GM21381 (cell line): ENCODE measurements around the gene BICDL2.

Experiments
- ATAC-seq: cut with Tn5 transposase; IDR thresholded peaks from one replicate; pipeline ENCODE4 v1.9.1; 2021; ENCODE audit warnings: mild to moderate bottlenecking, moderate library complexity; ENCODE audit not compliant: unreplicated experiment

Gene BICDL2

GRCh38 chr16:3012828-3013420, 23.8 kb downstream of the BICDL2 start, which contains the start of gene CLDN9:
Gene CLDN9, plus strand, starts transcription at chr16:3012923. Its CDS starts 440 bp downstream, at chr16:3013363.
- ATAC-seq, result no peak

DNA sequence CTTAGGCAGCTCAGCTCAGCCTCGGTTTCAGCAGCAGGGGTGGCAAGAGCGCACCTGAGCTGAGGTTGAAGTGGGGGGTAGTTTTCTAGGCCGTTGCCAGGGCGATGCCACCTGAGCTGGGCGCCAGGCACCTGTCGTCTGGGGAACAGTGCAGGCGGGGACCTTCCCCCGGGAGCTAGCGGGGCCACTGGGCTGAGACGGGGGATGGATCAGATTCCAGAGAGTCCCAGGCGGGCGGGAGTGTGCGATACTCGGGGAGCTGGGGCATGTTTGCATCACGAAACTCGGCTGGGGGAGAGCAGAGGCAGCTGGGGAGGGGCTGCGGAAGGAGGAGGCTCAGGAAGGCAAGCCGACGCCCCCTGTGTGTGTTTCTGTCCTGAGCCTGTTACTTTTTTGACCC, 24.5 kb downstream of the BICDL2 start:
- no peak for ATAC-seq

DNA sequence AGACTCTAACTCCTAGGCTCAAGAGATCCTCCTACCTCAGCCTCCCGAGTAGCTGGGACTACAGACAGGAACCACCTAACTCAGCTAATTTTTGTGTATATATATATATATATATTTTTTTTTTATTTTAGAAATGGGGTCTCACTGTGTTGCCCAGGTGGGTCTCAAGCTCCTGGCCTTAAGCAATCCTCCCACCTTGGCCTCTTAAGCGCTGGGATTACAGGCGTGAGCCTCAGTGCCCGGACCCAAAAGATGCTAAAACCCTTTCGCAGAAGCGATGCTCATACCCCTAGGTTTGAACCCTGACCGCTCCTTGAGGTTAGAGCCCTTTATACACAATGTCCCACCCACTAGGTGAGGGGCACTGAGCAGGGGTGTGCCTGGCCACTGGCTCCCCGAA, 26.2 kb downstream of the BICDL2 start:
- no peak for ATAC-seq

DNA sequence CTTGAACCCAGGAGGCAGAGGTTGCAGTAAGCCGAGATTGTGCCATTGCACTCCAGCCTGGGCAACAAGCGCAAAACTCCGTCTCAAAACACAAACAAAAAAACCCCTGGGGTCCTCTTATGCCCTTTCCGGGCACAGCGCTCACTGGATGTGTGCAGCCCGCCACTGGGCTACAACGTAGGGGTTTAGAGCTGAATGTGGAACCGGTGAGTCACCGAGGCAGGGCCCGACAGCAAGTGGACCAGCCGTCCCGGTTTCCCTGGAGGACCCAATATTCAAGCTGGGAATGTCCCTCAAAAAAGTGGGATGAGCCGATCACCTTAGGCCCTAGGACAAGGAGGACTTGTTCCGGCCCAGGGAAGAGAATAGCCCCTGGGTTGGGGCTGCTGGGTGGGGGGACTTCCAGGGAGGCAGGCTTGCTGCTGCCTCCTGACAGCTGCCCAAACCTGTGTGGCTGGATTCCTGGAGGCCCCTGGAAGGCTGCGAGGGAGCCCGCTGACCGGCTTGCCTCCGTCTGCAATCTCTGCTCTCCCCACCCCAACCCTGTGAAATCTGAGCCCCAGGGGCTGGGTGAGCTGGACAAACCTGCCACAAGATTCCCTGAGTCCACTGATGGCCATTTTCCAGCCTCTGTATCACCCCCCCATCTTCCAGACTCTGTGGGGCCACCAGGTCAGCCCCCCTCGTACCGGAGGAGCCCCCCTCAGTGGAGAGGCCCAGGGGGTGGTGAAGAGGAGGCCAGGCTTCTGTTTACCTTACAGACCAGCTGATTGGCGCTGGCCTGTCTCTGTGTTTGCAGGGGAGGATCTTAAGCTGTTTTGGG, 27.0 kb downstream of the BICDL2 start:
- ATAC-seq, result no peak

DNA sequence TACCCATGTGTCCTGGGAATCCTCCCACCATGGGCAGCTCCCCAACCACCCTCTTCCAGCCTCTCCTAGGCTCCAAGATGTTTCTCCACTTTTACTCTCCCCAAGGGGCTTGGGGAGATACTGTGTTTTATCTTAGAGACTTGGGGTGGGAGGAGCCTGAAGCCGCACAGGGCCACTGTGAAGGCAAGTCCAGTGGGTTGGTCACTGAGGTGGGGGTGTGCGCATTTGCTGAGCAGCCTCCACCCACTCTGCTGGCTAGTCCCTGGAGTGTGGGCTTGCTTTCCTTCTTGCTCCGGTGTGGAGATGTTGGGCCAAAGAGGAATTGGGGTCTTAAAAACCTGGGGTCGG, 28.1 kb downstream of the BICDL2 start:
- ATAC-seq, result no peak

DNA sequence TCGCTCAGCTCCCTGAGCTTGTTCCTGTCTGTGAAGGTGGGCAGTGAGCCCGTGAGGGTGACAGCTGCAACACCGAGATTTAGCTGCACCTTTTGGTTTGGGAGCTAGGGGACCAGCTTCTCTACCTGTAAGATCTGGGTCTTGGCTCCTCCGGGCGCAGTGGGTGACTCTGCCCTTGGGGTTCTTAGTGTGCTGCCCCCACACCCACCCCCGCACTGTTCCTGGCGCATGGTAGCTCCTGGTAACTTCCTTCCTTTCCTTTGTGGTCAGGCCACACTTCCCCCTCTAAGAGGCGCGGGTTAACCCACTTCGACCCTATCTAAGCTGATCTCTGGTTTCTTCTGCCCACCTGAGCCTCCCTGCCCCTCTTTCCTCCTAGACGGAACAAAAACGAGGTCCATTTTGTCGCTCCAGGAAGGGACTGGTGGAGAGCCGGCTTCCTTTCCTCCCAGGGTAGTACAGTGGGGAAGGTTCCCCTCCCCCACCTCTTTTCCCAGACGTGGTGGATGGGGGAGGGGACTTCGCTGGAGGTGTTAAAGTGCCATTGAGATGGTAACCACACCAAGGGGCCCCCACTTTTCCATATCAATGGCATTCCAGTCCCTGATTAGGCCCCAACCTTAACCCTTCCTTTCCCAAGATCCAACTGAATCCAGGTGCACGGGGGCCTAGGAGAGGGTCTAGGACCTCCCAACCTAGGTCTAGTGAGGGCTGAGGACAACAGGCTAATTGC, 28.6 kb downstream of the BICDL2 start:
- ATAC-seq, result no peak

GRCh38 chr16:3007059-3007956, 29.4 kb downstream of the BICDL2 start:
- ATAC-seq, result no peak

DNA sequence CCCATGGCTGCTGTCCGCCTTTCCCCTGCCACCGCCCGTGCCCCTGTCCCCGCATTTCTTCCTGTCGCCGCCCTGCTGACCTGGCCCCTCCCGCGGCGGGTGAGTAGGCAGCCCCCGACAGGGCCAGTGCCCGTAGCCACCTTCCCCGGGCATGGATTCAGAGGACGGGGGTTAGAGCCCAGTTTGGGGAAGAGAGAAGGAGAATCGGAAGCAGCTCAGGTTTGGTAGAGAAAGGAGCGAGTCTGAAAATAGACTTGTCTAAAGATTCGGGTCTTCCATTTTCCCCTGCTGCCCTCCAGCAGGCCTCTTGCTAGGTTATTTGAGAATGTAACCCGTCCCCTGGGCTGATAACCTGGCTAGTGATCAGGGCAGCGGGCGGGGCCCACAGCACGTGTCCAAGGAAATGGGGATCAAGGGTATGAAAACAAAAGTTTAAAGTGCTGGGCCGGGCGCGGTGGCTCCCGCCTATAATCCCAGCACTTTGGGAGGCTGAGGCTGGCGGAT, 31.9 kb downstream of the BICDL2 start:
- no peak for ATAC-seq

GRCh38 chr16:3004319-3004718, 32.4 kb downstream of the BICDL2 start:
- ATAC-seq, result no peak

DNA sequence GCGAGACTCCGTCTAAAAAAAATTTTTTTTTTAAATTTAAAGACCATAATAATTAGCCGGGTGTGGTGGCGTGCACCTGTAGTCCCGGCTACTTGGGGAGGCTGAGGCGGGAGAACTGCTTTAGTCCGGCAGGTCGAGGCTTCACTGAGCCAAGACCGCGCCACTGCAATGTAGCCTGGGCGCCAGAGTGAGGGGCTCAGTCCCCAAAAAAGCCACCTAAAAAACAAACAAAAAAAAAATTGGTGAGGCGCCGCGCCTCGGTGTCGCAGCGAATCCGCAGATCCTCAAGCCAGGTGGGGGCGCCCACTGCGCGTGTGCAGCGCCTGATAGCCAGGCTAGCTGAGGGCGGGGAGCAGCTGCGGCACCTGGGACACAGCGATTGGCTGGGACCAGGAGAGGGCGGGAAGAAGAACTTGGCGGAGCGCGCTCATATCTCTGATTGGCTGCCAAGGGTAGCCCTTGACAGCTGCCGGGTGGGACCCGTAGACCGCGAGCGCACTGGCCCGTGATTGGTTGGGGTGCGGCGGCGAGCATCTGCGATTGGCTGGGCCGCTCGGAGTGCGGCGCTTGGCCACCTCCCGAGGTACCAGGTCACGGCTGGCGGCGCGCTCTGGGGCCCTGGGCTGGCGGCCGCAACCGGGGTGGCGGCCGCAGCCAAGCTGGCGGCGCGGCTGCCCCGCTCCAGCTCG, 33.0 kb downstream of the BICDL2 start:
- peak; percentile 88 for ATAC-seq

DNA sequence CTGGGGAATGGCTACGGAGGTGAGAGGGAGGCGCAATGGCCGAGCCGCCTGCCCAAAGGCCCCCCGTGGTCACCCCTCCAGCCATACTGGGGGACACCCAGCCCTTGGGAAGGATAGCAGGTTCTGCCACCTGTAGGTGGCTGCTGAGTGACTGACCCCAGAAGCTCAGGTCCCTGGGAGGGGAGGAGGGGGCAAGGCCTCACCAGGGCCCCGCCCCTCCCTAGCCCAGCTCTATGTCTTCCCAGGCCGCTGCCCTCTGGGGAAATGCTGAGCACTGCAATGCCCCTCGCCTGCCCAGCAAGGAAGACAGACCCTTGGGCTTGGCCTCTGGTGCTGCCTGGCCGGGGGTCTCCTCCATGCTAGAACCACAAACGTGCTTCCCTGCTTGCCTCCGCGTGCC, 35.4 kb downstream of the BICDL2 start:
- ATAC-seq, result no peak

DNA sequence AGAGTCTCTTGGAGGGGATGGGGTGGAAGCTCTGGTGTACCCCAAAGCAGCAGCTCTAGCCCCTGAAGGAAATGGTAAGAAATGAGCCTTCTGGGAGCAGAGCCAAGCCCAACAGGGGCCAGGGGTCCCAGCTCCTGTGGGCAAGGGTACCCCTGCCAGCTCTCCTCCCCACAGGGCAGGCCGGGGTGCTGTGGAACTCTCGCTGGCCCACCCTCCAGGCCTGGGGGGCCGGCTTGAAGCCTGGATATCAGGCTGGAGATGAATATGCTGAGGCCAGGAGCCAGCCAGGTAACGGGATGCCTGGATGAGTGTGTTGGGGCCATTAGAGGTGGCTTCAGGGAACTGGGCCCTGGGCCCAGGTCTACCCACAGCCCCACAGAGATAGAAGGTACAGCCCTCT, 36.2 kb downstream of the BICDL2 start:
- no peak for ATAC-seq

DNA sequence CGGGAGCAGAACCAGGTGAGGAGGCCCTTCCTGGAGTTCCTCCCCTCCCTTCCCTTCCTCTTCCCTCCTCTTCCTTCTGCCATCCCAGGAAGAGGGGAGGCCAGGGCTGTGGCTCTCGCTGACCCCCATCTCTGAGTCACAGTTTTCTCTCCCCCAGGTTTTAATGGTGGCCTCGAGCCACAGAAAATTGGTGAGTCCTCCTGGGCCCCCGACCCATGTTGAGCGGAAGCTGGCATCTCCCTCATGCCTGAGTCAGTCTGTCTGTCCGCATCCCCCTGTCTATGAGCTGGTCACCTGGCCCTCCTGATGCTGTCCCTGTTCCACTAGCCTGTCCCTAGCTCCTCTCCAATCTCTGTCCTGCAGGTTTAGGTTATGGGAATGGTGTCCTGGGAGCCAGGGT, 36.8 kb downstream of the BICDL2 start:
- ATAC-seq, result no peak

DNA sequence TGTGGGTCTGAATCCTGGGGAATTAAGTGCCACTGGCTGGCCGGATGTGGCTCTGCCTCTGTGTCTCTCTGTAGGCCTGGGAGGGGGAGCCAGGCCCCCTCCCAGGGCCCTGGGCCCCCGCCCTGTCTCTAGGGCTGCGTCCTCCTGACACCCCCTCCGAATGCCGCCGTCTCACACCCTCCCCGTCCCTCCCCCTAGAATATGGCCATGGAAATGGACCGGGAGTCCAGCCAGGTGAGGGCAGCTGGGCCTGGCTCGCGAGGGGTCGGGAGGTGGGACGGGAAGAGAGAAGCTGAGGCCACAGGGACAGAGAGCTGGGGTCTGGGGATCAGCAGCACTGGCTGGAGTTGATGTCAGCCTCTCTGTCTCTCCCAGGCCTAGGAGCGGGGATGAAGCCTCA, 40.4 kb downstream of the BICDL2 start:
- no peak for ATAC-seq

DNA sequence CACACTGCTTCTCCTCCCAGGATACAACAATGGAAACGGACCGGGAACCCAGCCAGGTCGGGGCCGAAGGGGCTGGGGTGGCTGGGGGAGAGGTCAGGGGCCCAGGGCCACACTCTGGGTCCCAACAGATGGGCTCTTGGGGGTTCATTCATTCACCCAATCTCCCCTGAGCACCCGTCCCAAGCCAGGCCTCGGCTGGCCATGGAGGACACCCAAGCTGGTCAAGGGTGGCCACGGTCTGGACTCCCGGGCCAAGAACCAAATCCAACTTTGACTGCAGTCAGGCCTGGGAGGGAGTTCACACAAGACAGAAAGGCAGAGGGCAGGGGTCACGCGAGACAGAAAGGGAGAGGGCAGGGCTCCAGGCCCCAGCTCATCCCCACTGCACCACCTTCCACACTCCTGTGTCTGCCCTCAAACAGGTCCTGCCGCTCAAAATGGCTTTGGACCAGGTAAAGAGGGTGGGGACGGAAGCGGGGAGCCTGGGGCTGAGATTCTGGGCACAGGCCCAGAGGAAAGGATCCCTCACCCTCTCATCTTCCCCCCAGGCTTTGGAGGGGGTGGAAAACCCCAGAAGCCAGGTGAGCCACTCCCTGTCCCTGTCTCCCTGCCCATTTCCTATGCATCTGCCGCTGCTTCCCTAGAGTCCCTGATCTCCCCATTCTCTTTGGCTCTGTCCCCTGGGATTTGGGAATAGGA, 44.2 kb downstream of the BICDL2 start:
- no peak for ATAC-seq

DNA sequence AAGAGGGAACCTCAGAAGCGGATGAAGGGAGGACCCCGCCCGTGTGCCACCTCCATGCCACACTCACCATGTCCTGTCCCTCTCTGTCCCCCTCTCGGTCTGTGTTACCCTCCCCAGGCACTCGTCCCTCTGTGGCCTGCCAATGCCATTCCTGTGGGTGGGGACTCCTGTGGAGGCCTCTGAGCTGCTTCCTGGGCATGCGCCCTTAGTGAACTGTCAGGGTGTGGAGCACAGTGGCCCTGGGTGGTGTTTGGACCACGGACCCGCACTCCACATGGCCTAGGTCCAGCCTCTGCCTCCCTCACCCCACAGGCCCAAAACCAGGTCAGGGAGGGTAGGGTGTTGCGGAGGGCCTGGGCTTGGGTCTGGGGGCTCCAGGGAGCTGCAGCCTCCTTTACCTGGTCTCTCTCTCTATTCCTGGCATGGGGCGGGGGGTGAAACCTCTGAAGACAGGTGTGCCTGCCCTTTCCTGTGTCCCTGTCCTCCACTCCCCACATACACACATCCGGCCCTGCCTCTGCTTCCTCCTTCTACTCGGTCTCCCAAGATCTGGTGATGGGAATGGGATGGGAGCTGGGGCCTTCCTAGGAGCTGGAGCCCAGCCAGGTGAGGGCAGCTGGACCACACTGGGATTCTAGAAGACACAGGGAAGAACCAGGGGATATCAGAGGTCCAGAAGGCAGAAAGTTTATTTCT, 45.0 kb downstream of the BICDL2 start:
- no peak for ATAC-seq

- no peak for ATAC-seq
These were observed 45.9 kb downstream of the BICDL2 start for GRCh38 chr16:2990891-2991290.

- no peak for ATAC-seq
These were observed 48.1 kb downstream of the BICDL2 start for GRCh38 chr16:2988590-2989099.

- no peak for ATAC-seq
These were observed 48.9 kb downstream of the BICDL2 start for GRCh38 chr16:2987833-2988232.
